GM21737 (cell line): ENCODE results near the gene CIT.

Experiments
- ATAC-seq: cut with Tn5 transposase; IDR thresholded peaks from one replicate; pipeline ENCODE4 v1.9.1; 2021; ENCODE audit warnings: mild to moderate bottlenecking, moderate library complexity; ENCODE audit not compliant: unreplicated experiment

Gene CIT

GRCh38 chr12:119808441-119808840, 68.7 kb downstream of the CIT start:
- no peak for ATAC-seq

DNA sequence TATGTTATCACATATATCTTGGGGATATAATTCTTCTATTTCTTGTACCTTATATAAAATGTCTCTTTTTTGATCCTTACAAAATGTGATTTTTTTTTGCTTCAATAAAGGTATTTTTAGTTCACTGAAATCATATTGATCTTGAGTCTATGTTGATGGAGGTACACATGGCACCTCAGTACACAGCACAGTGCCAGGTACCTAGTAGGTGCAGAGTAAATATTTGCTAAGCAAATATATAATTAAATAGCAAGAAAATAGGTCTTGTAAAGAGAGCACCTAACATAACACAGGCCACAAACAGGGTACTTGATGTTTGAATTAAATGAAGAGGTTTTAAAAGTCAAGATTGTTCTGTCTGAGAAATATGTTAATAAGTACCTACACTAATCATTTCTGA, 69.7 kb downstream of the CIT start:
- no peak for ATAC-seq

- no peak for ATAC-seq
Observed at GRCh38 chr12:119804011-119804641, 73.0 kb downstream of the CIT start.

DNA sequence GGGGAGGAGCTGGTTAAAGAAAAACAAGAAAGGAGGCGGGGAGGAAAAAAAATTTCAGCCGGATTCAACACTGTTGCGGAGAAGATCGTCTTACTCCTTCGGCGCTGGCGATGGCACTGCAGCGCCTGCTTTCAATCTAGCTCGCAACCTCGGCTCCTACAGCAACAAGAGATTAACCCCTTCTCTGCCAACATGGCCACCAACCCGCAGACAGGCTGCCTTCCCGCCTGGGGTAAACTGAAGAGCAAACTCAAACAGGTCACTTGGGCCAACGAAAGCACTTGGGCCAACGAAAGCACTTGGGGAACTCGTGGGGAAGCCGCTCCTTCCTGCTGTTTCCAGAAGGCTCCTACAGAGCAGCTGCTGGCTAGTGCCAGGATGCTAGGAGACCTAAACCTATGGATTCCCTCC, 73.7 kb downstream of the CIT start:
- ATAC-seq, result no peak

- ATAC-seq, result no peak
Observed at GRCh38 chr12:119802472-119802871, 74.6 kb downstream of the CIT start.

DNA sequence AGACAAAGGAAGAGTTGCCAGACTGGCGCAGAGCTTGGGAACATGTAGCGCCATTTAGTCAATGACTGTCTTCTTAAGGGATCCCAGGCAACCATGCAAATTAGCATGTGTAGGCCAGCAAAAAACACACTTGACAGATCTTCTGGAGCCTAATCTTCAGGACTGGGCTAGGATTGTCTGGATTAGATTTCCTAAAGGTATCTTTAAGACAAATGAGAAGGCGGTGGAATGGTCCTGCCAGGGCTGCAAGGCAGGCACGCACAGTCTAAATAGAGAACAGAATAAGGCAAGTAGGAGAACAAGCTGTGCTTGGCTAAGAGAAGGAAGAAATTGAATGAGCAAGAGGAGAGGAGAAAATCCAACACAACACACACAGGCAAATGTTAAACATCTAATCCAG, 80.0 kb downstream of the CIT start:
- ATAC-seq, result no peak

- ATAC-seq, result no peak
Observed at GRCh38 chr12:119796292-119796691, 80.8 kb downstream of the CIT start.

DNA sequence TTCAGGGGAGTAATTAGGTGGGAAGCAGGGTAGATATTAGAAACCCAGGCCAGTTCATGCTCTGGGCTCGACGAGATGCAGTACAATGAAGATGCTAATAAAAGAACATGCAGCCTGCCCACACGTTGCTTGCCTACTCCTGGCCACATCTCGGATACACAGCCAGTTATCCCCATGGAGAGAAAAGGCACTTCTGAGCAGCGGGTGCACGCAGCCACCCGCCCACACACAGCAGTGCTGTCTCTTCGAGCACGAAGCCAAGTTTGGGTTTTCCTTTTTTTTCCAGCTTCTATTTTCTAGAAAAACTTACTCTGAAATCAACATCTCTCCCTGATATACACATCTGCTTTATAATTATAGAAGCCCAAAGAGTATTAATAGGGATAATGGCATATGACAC, 85.7 kb downstream of the CIT start:
- ATAC-seq, result no peak

DNA sequence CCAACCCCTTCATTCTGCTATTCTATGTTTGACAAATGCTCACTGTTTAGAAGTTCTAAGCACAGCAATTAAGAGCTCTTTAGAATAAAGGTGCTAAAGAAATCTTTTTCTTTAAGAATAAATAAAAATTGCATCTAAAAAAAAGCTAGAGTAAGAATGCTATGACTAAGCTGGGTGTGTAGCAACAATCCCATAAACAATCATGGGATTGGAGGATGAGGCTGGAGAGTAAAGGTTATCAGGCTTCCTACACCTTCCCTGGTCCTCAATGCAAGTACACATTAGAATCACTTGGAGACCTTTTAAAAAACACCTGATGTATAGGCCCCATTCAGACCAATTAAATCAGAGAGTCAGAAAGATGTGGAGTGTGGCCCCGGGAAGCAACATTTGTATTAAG, 88.3 kb downstream of the CIT start:
- no peak for ATAC-seq

DNA sequence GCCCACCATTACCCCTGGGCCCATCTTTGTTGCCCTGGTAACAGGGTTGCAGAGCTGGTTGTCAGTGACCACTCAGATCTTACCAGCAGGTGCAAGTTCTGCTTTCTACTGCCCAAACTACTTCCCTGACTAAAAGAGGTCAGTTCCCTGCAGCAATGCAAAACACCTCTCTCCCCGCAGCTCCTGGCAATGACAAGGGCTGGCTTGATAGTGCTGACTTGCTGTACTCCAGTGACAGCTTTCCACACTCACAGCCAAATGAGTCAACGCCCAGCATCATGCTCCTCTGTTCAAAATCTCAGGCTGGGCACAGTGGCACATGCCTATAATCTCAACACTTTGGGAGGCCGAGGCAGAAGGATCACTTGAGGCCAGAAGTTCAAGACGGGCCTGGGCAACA, 90.6 kb downstream of the CIT start:
- ATAC-seq, result no peak

DNA sequence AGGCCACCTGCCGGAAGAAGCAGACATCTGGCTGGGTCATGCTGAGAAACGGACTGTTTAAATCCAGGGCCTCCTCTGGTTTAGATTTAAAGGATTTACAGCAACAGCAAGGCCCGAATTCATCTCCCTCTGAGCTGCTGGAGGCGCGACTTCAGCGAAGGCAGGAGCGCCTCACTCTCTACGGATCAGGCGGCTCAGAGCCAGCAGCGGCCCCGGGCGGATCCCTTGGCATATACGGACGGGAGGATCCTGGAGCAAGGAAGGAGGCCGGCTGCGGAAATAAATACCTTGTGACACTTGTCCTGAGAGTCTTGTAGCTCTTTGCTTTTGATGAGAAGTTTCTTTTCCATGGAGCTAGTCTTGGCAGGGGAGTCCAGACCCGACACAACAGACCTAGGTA, 92.4 kb downstream of the CIT start:
- ATAC-seq, result no peak

DNA sequence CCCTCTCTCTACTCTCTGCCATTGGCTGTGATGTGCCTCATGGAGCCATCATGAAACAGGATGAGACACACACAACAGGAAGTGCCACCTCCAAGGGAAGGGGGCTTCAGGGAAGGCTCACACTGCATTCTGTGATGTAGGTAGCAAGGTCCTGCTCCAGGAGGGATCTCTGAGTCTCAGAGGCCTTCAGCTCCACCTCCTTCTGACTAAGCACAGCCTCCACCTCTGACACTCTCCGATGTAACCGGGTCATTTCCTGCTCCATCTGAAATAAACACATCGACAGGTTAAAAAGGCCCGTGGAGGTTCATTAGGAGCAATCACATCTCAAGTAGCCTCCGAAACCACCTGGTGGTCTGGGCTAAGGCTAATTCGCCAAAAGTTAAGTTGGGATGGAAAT, 93.3 kb downstream of the CIT start:
- no peak for ATAC-seq

DNA sequence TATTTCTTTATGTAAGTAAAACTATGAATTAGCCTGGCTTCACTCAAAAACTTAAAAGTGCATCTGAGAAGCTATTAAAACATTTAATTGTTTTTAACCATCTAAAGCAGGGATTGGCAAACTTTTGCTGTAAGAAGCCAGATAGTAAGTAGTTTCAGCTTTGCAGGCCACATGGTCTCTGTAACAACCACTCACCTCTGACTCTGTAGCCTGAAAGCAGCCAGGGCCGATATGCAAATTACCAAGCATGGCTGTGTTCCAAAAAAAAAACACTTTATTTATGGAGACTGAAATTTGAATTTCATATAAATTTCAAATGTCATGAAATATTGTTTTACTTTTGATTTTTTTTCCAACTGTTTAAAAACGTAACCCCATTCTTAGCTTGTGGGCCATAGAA, 95.3 kb downstream of the CIT start:
- ATAC-seq, result no peak

DNA sequence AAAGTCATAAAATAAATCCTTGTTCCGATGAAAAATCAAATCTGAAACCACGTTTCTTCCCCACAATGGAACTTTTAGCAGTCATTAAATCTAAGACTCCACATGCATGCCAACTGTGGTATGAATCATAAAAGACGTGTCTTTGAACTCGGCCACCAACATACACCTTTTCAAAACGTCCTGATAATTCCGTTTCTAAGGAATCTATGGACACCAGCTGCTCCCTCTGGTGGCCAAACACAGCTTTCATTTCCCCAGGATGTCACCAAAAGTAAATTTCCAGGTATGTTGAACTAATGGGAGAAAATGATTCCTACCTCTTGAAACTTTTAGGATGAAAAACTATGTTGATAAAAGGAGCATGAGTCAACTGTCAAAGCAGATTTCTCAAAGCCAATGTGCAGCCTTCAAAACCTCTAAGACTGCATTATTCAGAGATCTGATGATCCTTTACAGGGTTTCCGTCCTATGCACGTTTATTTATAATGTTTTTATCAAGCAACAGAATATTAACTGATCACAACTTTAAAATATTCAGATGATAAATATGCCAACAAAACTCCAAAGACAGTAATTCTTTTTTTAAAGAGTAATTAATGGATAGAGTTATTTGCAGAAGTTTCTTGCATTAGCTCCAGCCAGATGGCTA, 96.2 kb downstream of the CIT start:
- no peak for ATAC-seq

- ATAC-seq, result no peak
Observed at GRCh38 chr12:119775246-119775895, 101.7 kb downstream of the CIT start.

DNA sequence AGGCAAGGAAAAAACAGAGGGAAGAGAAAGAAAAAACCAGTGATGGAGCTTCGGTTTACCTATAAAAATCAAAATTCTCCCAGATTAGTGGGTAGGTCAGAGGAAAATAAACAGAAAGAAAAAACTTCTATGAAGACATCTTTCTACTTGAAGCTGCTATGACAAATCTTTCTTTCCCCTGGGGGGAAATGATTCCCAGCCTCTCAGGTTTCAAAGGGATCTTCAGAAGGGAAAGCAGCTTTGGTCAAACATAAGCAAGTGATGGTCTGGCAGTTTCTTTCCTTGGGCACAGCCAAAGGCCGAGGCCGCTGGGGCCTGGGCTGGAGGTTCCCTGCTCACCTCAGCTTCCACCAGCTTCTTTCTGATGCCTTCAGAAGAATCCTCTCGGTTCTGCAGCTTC, 104.7 kb downstream of the CIT start:
- ATAC-seq, result no peak

DNA sequence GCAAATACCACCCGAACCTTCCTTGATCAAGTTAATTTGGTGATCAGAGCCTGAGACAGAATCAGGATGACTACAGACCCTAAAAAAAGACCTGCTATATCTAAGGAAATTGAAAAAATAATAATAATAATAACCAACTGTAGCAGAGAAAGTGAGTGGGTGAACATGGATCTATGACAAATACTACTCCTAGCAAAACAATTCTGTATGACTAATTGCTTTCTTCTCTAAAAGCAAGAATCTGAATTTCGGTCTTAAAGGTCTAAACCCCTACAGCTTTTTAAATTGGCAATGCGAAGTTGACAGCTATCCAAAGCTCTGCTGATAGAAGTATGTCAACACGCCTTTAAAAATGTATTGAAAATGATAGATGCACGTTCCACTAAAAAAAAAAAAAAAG, 107.0 kb downstream of the CIT start:
- no peak for ATAC-seq

DNA sequence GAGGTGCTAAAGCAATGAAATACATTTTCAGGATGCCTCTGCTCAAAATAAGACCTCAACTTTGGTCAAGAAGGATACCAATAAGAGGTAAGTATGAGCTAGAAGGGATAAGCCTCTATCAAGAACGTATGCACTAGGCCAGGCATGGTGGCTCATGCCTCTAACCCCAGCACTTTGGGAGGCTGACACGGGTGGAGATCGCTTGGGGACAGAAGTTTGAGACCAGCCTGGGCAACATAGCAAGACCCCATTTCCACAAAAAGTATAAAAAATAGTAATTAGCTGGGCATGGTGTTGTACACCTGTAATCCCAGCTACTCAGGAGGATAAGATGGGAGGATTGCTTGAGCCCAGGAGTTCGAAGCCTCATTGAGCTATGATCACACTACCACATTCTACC, 114.5 kb downstream of the CIT start:
- ATAC-seq, result no peak

GRCh38 chr12:119758722-119759121, 118.4 kb downstream of the CIT start:
- ATAC-seq, result no peak

GRCh38 chr12:119758234-119758633, 118.9 kb downstream of the CIT start:
- ATAC-seq, result no peak

GRCh38 chr12:119751961-119752360, 125.2 kb downstream of the CIT start:
- no peak for ATAC-seq

GRCh38 chr12:119749666-119750065, 127.5 kb downstream of the CIT start:
- ATAC-seq, result no peak

DNA sequence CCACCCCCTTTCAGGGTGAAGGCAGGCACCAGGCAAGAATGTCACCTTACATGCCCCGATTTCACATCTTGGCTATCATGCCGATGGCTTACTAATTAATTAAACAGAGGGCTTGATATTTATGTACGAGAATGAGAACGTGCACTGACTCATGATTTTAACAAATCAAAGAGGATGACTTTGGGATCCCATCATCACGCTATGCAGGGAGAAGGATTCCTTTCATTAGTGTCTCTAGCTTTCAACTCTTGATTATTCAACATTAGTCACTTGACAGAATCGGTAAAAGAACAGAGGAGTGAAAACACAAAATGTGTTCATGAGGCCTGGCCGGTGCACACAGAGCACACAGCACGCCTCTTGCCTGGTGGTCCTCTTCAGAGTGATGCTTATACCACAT, 128.6 kb downstream of the CIT start:
- ATAC-seq, result no peak
